ENCODE results near the gene HOXB8.

The HOXB8 gene

GRCh38 chr17:48596000-48596734, 18.9 kb downstream of the HOXB8 start:
- no peak for FAIRE-seq

DNA sequence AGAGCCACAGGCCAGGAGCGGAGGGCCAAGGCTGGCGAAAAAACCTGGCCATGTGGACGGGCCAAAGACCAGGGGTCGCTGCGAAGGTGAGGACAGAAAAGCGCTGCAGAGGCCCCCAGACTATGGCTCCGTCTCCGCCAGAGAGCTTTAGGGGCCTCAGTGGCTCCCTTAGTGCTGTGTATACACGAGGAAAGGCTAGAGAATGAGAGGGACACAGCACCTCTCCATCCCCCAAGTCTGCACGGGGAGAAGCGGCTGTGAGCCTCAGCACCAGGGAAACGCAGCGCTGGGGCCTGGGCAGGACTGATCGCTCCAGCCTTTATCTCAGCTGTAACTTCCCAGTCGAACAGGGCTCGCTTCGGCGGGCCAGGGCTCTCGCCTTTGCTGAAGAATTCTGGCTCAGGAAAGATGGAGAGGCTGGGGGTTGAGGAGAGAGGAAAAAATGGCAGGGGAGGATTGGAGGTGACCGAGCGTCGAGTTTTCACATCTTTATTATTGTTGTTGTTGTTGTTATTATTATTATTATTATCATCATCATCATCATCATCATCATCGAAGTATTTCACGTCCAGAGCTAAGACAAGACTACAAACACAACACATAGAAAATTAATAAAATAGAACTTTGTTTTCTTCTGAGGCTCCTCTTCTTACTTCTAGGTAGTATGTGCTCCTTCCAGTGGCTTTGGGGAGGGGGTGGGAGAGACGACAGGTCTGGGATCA, 19.7 kb downstream of the HOXB8 start:
- no peak for FAIRE-seq

- no peak for FAIRE-seq
These were observed 20.4 kb downstream of the HOXB8 start for GRCh38 chr17:48594538-48595277.

DNA sequence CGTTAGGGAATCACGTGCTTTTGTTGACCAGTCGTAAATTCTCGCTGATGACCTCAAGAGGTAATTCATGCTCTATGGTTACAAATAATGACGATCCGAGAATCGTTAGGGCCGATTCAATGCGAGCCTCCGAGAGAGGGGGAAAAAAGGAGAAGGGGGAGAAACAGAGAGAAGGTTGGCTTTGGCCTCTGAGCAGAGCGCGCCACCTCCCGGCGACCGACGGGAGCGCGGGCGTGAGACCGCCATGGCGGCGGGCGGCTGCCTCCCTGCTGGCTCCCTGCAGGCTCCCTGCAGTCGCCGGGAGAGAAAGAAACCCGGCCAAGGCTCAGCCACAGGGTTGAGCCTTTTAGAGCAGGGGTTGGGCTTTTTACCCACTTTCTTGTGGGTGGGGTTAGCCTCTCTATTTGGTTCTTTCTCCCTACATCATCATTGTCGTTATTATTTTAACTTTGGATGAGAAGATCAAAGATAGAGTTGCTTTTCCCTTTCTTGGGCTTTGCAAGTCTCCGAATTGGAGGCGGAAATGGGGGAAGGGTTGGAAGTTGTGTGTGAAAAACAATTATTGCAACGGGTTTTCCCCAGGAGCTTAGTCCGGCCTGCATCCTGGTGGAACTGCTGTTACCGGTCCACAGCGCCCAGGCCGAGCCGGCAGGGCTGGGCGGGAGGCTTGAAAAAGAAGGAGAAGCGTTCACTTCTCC, 21.1 kb downstream of the HOXB8 start:
- FAIRE-seq, result no peak

DNA sequence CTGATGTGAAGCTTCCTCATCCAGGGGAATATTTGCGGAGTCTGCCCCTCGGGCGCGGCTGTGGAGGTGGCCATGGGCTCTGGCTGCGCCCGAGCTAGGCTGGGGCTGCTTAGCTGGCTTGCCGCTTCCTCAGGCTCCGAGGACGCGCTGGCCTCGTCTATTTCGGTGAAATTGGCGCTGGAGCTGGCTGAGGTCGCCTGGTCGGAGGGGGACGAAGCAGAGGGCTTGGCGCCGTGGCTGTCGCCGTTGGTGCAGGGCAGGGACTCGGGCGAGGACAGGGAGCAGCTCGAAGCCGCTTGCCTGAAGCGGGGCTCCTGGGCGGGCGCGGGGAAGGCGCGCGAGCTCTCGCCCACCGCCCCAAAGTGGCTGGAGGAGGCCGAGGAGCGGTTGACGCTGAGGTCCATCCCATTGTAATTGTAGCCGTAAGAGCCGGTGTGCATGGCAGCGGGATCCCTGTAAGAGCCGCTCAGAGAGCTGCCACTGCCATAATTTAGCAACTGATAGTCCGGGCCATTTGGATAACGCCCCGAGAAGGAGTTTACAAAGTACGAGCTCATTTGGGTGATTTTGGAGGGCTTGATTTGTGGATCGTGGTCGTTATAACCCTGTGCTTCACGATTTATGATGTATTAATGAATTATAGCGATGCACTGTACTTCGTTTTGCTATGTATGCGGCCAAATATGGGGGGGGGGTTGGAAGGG, 21.8 kb downstream of the HOXB8 start, which contains the start of gene HOXB5:
Gene HOXB5, minus strand, starts transcription at position 654 of the 704 bp plus-strand sequence. Its CDS starts 97 bp downstream, at position 557.
- FAIRE-seq, result no peak

DNA sequence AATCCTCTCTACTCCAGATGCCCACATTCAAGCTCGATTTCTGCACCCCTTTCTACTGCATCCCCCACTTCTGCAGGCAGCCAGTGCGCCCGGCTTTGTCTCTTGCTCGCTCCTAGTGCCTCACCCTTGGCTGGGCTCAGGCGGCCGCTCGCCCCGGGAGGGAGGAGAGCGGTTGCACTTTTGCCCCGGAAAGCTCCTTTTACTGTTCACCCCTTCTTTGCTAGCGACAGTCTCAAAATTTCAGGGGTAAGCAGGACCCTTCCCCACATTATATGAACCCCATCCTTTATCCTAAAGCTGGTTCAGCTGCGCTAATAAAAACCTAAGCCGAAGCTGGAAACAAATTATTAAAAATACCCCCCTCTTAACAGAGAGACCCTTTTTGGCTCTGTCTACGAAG, 22.5 kb downstream of the HOXB8 start:
- no peak for FAIRE-seq

GRCh38 chr17:48592057-48592514, 23.0 kb downstream of the HOXB8 start:
- FAIRE-seq, result no peak

DNA sequence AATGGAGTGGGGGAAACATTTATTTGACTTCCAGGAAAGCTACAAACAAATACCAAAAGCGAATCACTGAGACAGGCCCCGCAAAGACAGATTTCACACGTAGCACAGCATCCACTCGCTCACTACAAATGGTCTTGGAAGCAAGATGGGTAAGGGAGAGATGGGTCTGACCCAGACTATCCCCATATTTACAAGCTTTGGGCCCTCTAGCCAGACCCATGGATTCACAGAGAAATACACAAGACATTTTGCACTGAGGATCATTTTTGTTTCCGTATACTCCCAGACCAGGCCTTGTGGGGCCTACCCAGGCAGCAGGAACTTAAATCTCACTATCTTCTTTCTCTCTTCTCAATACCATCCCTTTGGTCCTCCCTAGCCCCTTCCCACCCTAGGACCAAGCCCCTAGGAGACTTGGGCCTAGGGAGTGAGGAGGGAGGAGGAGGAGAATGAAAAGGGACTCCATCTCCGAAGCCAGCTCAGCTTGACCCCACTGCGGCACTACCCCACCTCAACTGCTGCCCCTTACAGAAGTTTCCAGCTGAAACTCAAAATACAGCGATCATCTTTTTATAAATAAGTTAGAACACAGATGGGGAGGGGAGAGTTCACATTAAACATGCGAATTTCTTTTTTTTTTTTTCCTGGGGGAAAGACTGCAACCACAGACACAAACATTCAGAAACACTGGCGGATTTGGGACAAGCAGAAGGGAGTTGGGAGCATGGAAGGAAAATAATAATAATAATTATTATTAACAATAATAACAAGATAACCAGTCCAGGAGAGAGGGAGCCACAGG, 23.6 kb downstream of the HOXB8 start:
- no peak for FAIRE-seq

GRCh38 chr17:48590607-48591161, 24.4 kb downstream of the HOXB8 start:
- FAIRE-seq, result no peak

- no peak for FAIRE-seq
These were observed 25.1 kb downstream of the HOXB8 start, which contains the start of gene HOXB3 for GRCh38 chr17:48589831-48590606. Gene HOXB3 (minus strand): TSS chr17:48590241. CDS start chr17:48552474, 37,767 bp downstream.

GRCh38 chr17:48589060-48589830, 25.8 kb downstream of the HOXB8 start:
- no peak for FAIRE-seq

DNA sequence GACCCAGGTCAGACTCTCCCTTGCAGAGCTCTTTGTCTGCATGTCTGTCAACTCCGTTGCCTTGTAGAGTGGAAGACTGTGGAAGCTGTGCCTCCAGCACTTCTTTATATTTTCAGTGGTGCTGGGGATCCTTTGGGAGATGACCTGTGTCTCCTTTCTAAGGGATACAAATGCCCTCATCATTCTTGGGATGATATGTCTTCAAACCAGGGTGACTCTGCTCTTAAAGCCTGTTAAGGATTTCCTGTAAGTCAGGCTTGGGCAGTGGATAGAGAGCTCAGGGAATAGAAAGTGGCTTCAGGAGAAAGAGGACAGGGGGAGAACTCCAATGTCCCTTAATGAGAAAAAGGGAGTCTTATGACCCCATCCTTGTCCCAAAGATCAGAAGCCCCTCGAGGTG, 26.6 kb downstream of the HOXB8 start:
- FAIRE-seq, result no peak

DNA sequence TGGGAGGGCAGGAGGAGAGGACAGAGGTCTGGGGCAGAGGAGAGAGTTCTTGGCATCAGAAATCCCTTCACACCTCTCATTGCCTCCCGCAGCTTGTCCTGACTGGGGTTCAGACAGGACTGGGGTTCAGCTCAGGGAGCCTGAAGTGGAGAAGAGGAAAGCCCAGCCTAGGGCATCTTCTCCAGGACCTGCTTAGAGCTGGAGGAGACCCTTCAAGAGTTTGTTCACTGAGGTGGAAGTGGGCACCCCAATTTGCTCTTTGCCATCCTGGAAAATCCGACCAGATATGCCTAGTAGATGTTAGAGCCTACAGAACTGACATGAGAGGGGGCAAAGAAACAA, 27.0 kb downstream of the HOXB8 start:
- no peak for FAIRE-seq

DNA sequence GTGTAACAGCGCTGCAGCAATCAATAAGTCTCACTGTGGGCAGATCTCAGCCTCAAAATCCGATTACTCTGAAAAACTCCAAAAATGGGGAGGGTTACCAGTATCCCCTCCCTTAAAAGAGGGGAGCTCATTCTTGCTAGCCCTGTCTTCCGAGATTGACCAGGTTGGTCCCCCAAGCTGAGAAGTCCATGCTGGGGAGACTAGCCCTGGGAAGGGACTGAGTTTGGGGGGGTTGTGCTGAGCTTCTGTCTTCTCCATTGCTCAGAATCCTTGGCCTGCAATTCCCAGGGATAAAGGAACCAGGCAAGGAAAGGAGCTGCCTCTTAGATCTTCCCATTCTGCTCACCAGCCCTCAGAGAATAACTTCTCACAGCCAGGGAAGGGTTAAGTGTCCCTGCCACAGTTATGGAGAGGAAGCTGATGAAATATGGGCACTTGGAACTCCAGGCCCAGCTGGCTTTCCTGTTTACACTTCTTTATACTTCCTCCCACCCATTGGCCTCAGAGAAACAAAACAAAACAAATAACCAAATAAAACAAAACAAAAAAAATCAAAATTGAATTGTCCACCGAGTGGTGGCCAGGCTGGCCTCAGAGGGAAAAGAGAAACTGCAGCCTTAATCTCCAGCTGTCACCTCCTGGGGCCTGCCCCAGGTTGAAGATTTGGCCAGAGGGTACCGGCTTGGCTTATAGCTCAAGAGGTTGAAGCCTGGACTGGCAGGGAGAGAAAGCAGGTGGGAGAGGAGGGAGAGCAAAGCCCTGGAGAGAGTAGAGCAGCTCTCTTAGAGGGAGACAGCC, 27.6 kb downstream of the HOXB8 start:
- FAIRE-seq, result no peak

- no peak for FAIRE-seq
These were observed 28.5 kb downstream of the HOXB8 start for GRCh38 chr17:48586355-48587258.

DNA sequence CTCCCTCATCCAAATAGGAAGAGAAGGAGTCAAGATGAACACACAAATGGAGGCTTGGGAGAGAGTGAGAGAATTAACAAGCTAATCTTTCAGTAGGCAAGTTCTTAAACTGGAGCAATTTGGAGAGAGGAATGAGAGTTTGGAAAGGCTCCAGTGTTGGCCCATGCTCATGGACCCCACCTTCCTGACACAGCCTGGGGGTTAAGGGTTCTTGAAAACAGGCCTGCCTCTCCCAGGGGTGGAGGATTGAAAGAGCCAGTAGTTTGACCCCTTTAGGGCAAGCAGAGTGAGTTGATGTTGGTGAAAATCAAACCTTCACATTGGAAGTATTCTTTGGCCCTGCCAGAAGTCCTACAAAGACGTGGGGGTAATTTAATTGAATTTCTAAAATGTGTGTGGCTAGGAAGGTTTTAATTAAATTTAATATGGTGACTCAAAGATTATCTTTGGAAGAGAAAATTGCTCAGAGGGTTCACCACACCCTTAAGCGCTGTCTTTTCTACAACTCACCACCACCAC, 30.8 kb downstream of the HOXB8 start:
- no peak for FAIRE-seq

DNA sequence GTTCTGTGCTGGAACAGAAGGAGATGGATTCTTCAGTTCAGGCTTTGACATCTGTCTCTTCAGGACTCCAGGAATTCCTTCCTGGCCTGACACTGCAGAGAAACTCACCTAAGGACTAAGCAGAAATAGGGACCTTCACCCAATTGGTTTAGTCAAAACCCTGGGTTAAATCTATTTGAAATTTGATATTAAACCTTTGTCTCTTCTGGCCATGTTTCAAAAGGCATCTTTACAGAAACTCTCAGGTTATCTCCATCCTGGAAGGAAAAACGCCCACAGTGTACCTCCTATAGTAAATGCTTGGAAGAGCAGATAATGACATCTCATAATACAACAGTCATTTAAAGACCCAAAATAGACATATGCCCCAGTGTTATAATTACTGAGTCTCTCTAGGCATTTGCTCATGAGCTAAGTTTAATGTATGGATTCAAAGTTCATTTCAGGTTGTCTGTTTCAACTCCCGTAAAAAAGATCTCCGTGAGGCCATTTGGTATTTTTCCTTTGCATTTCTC, 31.3 kb downstream of the HOXB8 start:
- FAIRE-seq, result no peak

Measured in colon (tissue), 2 donors.